Mesothelial cell of epicardium (in vitro differentiated cells): ENCODE data around the gene LDLRAD4. TPM values are rescaled to one million over a fixed set of nuclear protein-coding genes. Genes with fewer than 3 reads are reported as not detected.

Source experiments
- DNase-seq, 2 experiments: peaks; one replicate each; pipeline ENCODE4 v3.0.0; 2021; ENCODE audit warnings: low spot score in 2 of 2; ENCODE audit not compliant: unreplicated experiment in 2 of 2
- H3K27ac Mint-ChIP-seq: 2 replicates; pipeline ENCODE4 v1.8.0; 2021; ENCODE audit warnings: mixed read lengths
- H3K27me3 Mint-ChIP-seq: 2 replicates; pipeline ENCODE4 v1.8.0; 2021; ENCODE audit warnings: low read depth, mixed read lengths
- H3K36me3 Mint-ChIP-seq: 2 replicates; pipeline ENCODE4 v1.8.0; 2021; ENCODE audit warnings: mixed read lengths
- H3K4me1 Mint-ChIP-seq: 2 replicates; pipeline ENCODE4 v1.8.0; 2021; ENCODE audit warnings: mixed read lengths
- H3K4me3 Mint-ChIP-seq: 2 replicates; pipeline ENCODE4 v1.8.0; 2021; ENCODE audit warnings: mild to moderate bottlenecking, moderate library complexity, mixed read lengths
- H3K9me3 Mint-ChIP-seq: 2 replicates; pipeline ENCODE4 v1.8.0; 2021; ENCODE audit warnings: mixed read lengths
- total RNA-seq: library from RNA; stranded (reverse); gene quantifications from 3 replicates; pipeline ENCODE4 v1.2.1, GENCODE V29; 2021
- TF ChIP-seq, protein P1 (sequence below): fragments of 200-600 bp; sonication (generic); IDR thresholded peaks from one replicate; pipeline ENCODE4 v1.5.0; 2021; ENCODE audit warnings: antibody characterized with exemption; ENCODE audit not compliant: unreplicated experiment

LDLRAD4 gene
- total RNA-seq, 1 donor from 2014 or later, result 29.7 TPM

DNA sequence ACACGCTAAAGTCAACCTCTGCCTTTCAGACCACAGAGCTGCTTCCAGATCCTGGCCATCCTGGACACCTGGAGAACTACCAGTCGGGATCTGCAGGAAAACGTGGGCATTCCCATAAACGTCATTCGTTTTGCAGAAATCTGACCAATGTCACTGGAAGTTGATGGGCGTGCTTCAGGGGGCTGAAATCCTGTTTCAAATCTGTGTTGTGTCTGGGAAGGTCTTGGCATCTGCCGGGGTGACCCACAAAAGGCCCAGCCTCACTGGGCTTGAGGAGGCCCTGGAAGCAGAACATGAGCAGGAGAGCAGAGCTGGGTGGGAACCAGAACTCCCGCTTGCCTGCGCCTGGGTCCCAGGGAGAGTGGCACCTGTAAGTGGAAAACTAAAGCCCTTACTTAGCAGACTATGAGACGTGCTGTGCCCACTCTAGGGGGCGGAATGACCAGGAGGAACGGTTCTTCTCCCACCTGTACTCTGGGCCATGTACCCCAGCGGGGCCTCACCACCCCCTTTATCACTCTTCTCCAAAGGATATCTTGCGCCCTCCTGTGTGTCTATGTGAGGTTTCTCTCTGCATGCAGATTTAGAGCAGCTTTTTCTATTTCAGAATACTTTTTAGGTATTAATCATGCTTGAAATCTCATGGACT, 306.9 kb downstream of the LDLRAD4 start:
- H3K27ac Mint-ChIP-seq, result no peak overlapping the region
- H3K4me1 Mint-ChIP-seq, result no peaks in the 10 kb centered on the region
- no peaks in the 10 kb centered on the region for H3K36me3 Mint-ChIP-seq
- DNase-seq, result no peak
- TF ChIP-seq, protein P1, sequence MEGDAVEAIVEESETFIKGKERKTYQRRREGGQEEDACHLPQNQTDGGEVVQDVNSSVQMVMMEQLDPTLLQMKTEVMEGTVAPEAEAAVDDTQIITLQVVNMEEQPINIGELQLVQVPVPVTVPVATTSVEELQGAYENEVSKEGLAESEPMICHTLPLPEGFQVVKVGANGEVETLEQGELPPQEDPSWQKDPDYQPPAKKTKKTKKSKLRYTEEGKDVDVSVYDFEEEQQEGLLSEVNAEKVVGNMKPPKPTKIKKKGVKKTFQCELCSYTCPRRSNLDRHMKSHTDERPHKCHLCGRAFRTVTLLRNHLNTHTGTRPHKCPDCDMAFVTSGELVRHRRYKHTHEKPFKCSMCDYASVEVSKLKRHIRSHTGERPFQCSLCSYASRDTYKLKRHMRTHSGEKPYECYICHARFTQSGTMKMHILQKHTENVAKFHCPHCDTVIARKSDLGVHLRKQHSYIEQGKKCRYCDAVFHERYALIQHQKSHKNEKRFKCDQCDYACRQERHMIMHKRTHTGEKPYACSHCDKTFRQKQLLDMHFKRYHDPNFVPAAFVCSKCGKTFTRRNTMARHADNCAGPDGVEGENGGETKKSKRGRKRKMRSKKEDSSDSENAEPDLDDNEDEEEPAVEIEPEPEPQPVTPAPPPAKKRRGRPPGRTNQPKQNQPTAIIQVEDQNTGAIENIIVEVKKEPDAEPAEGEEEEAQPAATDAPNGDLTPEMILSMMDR, result no peak
- no peak overlapping the region for H3K4me3 Mint-ChIP-seq
- no peaks in the 10 kb centered on the region for H3K9me3 Mint-ChIP-seq
- no peaks in the 10 kb centered on the region for H3K27me3 Mint-ChIP-seq

DNA sequence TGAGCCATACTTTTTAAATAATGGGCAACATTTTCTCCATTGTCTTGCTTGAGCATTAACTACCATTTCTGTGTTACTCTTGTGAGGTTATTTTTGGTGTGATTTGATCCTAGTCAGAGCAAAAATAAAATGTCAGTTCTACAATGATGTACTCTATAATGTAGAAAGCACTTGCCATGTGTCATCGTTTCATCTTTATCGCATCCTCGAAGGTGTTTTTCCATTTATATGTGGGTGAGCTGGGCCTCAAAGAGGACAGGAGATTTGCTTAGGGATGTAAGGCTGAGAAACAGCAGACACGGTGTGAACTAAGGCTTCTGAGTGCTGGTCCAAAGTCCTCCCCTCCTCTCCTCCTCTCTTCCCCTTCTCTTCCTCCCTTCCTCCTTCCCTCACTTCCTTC, 308.0 kb downstream of the LDLRAD4 start:
- no peak overlapping the region for H3K4me3 Mint-ChIP-seq
- no peaks in the 10 kb centered on the region for H3K4me1 Mint-ChIP-seq
- H3K9me3 Mint-ChIP-seq, result no peaks in the 10 kb centered on the region
- DNase-seq, result no peak
- H3K36me3 Mint-ChIP-seq, result no peaks in the 10 kb centered on the region
- H3K27me3 Mint-ChIP-seq, result no peaks in the 10 kb centered on the region
- TF ChIP-seq, protein P1, result no peak
- H3K27ac Mint-ChIP-seq, result no peak overlapping the region

DNA sequence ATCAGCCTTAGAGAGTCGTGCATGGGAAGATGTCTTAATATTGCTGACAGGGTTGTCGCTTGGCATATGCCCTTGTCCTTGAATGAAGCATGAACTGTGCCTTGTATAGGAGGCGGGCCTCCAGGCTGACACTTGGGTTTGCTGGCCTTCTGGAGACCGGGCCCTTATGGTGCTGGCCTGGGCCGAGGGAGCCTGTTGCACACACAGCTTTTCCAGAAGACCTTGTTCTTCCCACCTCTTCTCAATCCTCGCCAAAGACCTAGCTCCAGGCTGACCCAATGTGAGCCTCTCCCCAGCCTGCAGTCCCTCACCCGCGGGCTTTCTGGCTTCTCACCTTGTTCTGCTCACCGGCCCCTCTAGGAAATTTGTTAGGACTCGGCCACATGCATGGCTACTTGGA, 308.7 kb downstream of the LDLRAD4 start:
- no peaks in the 10 kb centered on the region for H3K9me3 Mint-ChIP-seq

DNA sequence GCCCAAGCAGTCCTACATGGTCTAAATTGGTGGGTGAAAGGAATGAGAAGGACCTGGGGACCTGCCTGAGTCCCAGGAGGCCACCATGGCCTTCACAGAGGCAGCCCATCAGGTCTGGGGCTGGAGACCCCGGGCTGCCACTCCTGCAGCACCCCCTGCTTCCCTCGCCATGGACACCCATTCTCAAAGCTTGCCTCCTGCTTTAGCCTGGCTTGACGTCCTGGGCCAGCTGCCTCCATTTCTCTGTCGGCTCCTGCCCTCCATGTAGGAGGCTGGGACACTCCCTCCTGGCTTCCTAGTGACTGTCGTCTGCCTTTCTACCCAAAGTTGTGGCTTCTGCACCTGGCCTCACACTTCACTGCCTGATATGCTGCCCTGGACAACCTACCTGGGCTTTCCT, 309.2 kb downstream of the LDLRAD4 start:
- H3K27ac Mint-ChIP-seq, result no peak overlapping the region
- H3K27me3 Mint-ChIP-seq, result no peaks in the 10 kb centered on the region
- no peaks in the 10 kb centered on the region for H3K4me1 Mint-ChIP-seq
- no peaks in the 10 kb centered on the region for H3K9me3 Mint-ChIP-seq
- TF ChIP-seq, protein P1, result no peak
- no peak for DNase-seq
- H3K36me3 Mint-ChIP-seq, result no peaks in the 10 kb centered on the region
- H3K4me3 Mint-ChIP-seq, result no peak overlapping the region

More for the DNA sequence above, 308.7 kb downstream of the LDLRAD4 start:
- TF ChIP-seq, protein P1, result no peak
- no peaks in the 10 kb centered on the region for H3K4me1 Mint-ChIP-seq
- H3K36me3 Mint-ChIP-seq, result no peaks in the 10 kb centered on the region
- H3K27me3 Mint-ChIP-seq, result no peaks in the 10 kb centered on the region
- DNase-seq, result no peak
- no peak overlapping the region for H3K27ac Mint-ChIP-seq
- no peak overlapping the region for H3K4me3 Mint-ChIP-seq

DNA sequence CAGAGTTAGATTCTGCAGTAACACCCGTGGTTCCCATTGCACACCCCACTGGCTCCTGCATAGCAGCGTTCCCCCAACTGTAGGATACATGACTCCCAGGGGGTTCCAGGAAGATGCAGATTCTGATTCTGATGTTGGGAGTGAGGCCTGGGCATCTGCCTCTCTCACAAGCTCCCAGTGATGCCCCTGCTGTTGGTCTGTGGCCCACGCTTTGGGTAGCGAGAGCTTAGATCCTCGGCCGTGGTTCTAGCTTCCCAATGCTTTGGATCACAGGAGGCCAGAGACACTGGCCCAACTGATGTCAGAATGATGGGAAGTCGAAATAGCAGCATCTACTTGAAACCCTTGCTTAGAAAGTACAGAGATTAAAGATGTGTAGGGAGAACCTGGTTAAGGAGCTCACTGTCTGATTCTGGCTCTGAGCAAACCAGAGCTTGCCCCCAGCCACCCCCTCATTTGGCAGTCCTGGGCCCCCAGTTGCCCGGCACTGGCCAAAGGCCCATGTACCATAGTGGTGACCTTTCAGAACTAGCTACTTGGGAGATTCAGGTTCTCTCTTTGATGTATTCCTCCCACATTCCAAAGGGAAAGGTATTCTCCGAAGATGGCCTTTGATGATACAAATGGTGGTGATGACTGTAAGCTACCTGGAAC, 310.3 kb downstream of the LDLRAD4 start:
- H3K9me3 Mint-ChIP-seq, result no peaks in the 10 kb centered on the region
- H3K27ac Mint-ChIP-seq, result no peak overlapping the region
- no peaks in the 10 kb centered on the region for H3K36me3 Mint-ChIP-seq
- H3K4me1 Mint-ChIP-seq, result no peaks in the 10 kb centered on the region
- TF ChIP-seq, protein P1, result no peak
- H3K27me3 Mint-ChIP-seq, result no peaks in the 10 kb centered on the region
- no peak overlapping the region for H3K4me3 Mint-ChIP-seq
- DNase-seq, result no peak
